ENCODE data around the gene RNU7-1. TPM values are rescaled to one million over a fixed set of nuclear protein-coding genes. Genes with fewer than 3 reads are reported as not detected.

RNU7-1 gene
- total and polyA plus RNA-seq, 3 donors from 2014 or later, result not detected

DNA sequence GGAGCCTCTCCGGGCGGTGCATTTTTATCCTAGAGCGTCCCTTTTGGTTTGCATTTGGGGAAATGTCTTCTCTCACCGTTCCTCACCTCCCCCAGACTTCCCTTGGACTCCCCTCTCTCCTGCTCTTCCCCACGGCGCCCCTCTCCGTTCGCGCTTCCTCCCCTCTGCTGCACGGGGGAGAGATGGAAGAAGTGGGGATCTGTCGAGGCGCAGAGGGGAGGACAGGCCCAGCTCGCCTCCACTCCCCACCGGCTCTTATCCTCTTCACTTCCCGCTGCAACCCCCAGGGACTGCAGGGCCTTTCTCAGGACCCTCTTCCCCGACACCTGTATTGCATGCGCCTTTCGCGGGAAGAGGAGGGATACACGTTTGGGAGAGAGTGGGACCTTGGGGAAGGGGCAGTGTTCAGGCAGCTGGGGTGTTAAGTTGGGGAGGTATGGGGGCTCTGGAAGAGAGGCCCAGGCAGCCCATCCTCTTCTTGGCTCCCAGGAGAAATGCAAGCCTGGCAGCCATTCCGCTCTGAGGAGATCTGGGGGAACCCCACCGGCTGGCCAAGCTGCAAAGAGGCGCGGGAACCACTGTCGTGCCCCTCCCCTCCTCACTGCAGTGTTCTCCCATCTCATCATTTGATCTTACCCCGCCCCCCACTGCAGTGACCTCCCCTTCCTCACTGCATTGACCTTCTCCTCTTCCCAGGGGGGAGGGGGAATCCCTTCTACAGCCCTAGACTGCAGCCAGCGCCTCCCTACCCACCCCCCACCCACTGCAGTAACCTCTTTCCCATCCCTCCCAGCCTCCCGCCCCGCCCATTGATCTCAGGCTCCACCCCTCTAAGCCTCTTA lies 28.4 kb upstream of the RNU7-1 start:
- Histone ChIP-seq H3K4me3 (peak overlapping the region; percentile 41 to 62), H3K9me3 (no peaks in the 10 kb centered on the region), H3K27me3 (no peaks in the 10 kb centered on the region), H3K4me1 (peaks cover 15% of the 10 kb centered on the region), H3K27ac (peak overlapping the region in 1 of 2 donors; percentile 48), H3K36me3 (ENCODE audit: low read depth, missing control alignments) (no peaks in the 10 kb centered on the region)
- 18 to 19% methylated on average over 29 of the region's 29 CpGs for WGBS, 2 donors
- intact Hi-C loops (cut with DNase I; ENCODE audit: low total_unique reads), result no loop called here
- TF ChIP-seq, protein P1, sequence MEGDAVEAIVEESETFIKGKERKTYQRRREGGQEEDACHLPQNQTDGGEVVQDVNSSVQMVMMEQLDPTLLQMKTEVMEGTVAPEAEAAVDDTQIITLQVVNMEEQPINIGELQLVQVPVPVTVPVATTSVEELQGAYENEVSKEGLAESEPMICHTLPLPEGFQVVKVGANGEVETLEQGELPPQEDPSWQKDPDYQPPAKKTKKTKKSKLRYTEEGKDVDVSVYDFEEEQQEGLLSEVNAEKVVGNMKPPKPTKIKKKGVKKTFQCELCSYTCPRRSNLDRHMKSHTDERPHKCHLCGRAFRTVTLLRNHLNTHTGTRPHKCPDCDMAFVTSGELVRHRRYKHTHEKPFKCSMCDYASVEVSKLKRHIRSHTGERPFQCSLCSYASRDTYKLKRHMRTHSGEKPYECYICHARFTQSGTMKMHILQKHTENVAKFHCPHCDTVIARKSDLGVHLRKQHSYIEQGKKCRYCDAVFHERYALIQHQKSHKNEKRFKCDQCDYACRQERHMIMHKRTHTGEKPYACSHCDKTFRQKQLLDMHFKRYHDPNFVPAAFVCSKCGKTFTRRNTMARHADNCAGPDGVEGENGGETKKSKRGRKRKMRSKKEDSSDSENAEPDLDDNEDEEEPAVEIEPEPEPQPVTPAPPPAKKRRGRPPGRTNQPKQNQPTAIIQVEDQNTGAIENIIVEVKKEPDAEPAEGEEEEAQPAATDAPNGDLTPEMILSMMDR (IDR thresholded peaks at IDR 0.05), result no peak
- no peak for TF ChIP-seq POLR2A (IDR thresholded peaks at IDR 0.05)
- DNase-seq, result no peak

DNA sequence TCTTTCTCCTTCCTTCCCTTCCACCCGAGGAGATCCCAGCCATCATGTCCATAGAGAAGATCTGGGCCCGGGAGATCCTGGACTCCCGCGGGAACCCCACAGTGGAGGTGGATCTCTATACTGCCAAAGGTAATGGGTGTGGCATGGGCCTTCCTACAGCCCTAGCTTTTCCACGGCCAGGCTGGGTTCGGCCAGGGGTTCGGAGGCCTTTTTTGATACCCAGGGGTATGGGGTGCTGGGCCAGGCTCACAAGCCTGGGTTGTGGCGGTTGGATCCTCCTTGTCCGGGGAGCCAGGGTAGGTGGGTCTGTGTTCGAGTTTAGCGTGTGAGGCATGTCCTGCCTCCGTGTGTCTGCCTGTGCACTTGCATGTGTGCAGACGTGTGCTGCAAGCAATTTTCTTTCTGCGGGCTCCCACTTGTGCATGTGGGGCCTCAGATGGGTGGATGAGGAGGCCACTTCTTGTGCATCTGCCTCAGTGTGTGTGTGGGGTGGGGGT lies 27.8 kb upstream of the RNU7-1 start:
- 58 to 67% methylated on average over 9 to 14 of the region's 14 CpGs for WGBS, 2 donors
- no peak overlapping the region for H3K4me3 ChIP-seq
- no peak overlapping the region for H3K27ac ChIP-seq

DNA sequence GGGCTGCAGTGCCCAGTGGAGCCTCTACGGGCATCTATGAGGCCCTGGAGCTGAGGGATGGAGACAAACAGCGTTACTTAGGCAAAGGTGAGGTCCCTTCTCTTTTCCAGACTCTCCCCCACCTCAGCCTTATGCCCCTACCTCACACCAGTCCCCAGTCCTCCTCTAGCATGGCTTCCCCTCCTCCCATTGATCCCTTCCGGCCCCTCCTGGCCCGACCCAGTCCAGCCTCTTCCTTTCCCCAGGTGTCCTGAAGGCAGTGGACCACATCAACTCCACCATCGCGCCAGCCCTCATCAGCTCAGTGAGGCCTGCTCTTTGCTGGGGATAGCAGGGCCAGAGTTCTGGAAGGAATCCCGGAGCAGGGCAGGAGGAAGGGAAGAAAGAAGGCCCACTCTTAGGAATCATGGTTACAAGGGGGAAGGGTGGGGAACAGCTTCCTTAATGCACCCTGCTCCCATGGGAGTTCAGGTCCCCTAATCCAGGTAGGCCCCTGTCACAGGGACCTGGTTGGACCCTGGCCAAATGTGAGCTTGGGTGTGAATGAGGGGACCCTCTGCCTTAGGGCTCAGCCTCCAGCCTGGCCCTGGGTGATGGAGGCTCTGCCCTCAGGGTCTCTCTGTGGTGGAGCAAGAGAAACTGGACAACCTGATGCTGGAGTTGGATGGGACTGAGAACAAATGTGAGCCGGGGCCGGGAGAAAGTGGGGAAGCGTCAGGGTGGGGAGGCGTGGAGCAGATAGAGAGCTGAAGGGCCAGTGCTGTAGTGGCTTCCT lies 27.0 kb upstream of the RNU7-1 start:
- WGBS, 2 donors, result 88 to 93% methylated on average over 10 to 11 of the region's 11 CpGs
- DNase-seq, result no peak

More for the DNA sequence above, 27.8 kb upstream of the RNU7-1 start:
- H3K4me1 ChIP-seq, result peaks cover 15% of the 10 kb centered on the region
- no peaks in the 10 kb centered on the region for H3K36me3 ChIP-seq (ENCODE audit: low read depth, missing control alignments)
- TF ChIP-seq, protein P1 (IDR thresholded peaks at IDR 0.05), result no peak
- no peak for TF ChIP-seq POLR2A (IDR thresholded peaks at IDR 0.05)
- no peak for DNase-seq
- no peaks in the 10 kb centered on the region for H3K27me3 ChIP-seq
- intact Hi-C loops (cut with DNase I; ENCODE audit: low total_unique reads), result no loop called here
- no peaks in the 10 kb centered on the region for H3K9me3 ChIP-seq

DNA sequence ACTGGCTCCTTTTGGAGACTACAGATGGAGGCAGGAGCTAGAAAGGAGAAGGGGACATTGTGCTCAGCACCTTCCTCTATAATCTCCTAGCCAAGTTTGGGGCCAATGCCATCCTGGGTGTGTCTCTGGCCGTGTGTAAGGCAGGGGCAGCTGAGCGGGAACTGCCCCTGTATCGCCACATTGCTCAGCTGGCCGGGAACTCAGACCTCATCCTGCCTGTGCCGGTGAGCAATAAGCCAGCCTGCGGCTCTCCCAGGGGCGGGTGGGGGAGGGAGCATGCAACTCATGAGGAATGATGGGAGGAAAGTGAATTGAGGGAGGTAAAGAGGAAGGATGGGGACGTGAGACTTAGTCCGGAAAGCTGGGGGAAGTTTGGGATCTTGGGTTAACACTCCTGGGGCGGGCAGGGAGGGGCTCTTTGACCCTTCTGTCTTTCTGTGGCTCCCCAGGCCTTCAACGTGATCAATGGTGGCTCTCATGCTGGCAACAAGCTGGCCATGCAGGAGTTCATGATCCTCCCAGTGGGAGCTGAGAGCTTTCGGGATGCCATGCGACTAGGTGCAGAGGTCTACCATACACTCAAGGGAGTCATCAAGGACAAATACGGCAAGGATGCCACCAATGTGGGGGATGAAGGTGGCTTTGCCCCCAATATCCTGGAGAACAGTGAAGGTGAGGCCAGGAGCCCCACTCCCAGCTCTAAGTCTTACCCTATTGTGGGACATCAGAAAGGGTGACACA lies 26.0 kb upstream of the RNU7-1 start:
- no peaks in the 10 kb centered on the region for H3K36me3 ChIP-seq (ENCODE audit: low read depth, missing control alignments)

More for the DNA sequence above, 27.0 kb upstream of the RNU7-1 start:
- peaks cover 15% of the 10 kb centered on the region for H3K4me1 ChIP-seq
- H3K27ac ChIP-seq, result no peak overlapping the region
- no peaks in the 10 kb centered on the region for H3K27me3 ChIP-seq
- H3K9me3 ChIP-seq, result no peaks in the 10 kb centered on the region
- intact Hi-C loops (cut with DNase I; ENCODE audit: low total_unique reads), result no loop called here
- no peaks in the 10 kb centered on the region for H3K36me3 ChIP-seq (ENCODE audit: low read depth, missing control alignments)
- H3K4me3 ChIP-seq, result no peak overlapping the region
- no peak for TF ChIP-seq POLR2A (IDR thresholded peaks at IDR 0.05)
- TF ChIP-seq, protein P1 (IDR thresholded peaks at IDR 0.05), result no peak

More for the DNA sequence above, 26.0 kb upstream of the RNU7-1 start:
- Histone ChIP-seq H3K9me3 (no peaks in the 10 kb centered on the region), H3K4me1 (peaks cover 15% of the 10 kb centered on the region), H3K27me3 (no peaks in the 10 kb centered on the region), H3K4me3 (no peak overlapping the region), H3K27ac (no peak overlapping the region)
- no peak for TF ChIP-seq POLR2A (IDR thresholded peaks at IDR 0.05)
- TF ChIP-seq, protein P1 (IDR thresholded peaks at IDR 0.05), result no peak
- DNase-seq, result no peak
- intact Hi-C loops (cut with DNase I; ENCODE audit: low total_unique reads), result no loop called here
- 83 to 84% methylated on average over 11 to 14 of the region's 14 CpGs for WGBS, 2 donors
